HG02642 (cell line): ENCODE measurements around the gene POLDIP3.
A peak's percentile ranks its signal among the peaks of the same experiment; 100 is the strongest.
"Not testable (repeated sequence)": the region's sequence is repeated elsewhere in the genome, so short reads cannot be mapped to it uniquely, and the experiment has no call there.

Experiments used
- ATAC-seq: cut with Tn5 transposase; IDR thresholded peaks from one replicate; pipeline ENCODE4 v1.9.1; 2021; ENCODE audit warnings: mild to moderate bottlenecking; ENCODE audit not compliant: unreplicated experiment, poor library complexity

Gene POLDIP3

DNA sequence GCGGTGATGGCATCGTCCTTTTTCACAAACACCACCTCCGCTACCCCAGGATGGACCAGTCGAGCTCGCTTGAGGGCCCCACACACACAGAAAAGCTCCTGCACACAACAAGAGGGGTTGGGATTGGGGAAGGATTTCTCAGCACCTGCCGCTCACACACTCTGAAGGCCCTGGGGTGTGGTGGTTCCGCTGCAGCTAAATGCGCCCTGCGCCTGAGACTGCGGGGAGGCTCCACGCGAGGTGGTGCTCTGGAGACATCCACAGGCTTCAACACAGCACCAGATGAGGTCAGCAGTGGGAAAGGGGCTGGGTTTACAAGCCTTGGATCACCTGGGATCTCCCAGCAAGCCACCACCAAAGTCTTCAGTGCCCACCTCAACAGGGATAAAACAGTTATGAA is 22.7 kb downstream of the POLDIP3 start:
- no peak for ATAC-seq

DNA sequence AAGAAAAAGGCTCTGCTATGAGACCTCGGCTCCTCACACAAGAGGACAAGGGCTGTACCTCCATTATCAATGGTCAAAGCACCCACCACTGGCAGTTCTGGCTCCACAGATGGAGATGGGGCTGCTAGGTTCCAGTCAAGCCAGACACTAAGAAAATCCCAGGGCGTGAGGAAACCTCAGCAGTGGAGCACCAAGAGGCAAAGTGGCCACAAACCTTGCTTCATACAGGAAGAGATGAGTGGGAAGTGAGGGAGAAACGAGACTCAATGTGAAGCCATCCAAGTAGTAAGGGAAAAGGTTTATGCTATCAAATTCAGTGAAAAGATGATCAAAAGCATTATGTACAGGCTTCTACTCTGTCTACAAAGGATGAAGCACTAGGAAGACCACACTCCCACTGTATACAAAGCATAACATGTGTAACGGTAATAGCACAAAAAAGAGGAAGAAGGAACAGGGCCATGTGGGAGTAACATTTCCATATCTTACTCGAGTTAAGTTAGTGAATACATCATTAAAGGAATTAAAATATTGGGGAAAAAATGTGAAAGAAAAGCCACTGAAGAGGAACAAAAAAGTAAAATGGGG is 27.0 kb downstream of the POLDIP3 start:
- ATAC-seq = no peak

DNA sequence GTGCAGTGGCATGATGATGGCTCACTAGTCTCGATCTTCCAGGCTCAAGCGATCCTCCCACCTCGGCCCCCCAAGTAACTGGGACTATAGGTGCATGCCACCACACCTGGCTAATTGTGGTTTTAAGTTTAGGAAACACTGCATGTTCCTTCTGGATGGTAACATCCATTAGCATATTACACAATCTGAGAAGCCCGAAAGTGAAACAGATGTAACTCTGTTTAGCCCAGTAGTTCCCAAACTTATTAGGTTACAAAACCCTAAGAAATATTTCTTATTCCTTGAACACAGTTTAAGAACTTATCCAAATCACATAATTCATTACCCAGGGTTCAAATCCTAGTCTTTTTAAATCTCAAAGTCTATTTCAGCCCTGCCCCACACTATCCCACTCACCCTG is 28.3 kb downstream of the POLDIP3 start:
- no peak for ATAC-seq

- ATAC-seq = no peak
Measured at GRCh38 chr22:42585096-42585495, 29.6 kb downstream of the POLDIP3 start.

DNA sequence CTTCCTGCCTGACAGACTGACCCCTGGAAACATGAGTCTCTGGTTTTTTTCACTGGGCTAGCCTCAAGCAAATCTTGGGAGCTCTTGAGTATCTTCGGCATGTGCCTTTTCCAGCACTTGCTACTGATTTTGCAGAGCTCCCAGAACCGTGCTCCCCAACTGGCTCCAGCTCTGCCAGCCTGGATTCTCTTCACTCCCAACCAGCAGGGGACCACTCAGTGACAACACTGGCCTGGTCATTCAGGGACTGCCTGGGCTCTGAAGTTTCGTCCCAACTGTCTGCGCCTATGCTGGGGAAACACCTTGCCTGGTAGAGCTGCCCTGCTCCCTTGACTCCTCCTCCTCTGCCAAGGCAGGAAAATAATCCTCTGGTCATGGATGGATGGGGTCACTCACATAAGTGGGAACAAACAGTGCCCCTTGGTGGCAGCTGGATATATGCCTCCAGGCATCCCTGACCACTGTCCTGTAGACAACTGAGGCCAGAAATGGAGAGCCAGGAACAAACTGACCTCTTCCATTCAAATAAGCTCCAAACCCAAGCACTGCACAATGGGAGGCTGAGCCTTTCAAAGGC is 30.2 kb downstream of the POLDIP3 start:
- ATAC-seq = no peak

GRCh38 chr22:42582987-42583386 is 31.7 kb downstream of the POLDIP3 start:
- no peak for ATAC-seq

DNA sequence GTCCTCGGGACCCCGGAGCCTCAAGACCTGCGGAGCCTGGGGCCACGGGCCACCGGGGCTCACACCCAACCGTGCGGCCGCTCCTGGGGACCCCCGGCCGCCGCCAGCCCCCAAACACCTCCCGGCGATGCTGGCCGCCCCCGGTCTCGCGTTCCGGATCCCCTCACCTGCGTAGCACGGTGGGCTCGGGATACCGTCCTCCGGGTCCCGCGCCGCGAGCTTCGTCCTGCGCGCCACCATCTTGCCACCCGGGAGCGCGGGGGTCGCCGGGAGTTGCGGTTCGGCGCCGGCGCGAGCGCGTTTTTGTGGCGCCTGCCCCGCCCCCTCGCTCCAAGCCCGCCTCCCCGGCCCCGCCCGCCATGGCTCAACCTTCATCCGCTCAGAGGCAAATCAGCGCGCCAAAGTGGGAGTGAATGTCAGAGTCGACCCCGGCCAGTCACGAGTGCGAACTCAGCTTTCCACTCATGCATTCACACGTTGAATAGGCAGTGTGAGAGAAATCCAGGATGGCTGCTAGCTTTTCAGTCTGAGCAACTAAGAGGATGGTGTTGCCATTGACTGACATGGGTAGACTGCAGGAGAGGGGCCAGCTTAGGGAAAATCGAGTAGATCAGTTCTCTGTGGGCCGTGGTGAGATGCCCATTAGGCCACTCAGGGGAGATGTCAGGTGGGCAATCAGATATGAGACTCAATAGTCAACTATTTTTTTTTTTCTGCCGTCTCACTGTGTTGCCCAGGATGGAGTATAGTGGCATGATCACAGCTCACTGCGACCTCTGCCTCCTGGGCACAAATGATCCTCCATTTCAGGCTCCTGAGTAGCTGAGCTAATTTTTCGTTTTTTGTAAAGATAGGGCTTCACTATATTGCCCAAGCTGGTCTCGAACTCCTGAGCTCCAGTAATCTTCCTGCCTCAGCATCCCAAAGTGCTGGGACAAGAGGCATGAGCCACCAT is 32.6 kb downstream of the POLDIP3 start:
- ATAC-seq = peak; percentile 71

GRCh38 chr22:42581194-42581761 is 33.4 kb downstream of the POLDIP3 start:
- ATAC-seq = not testable (repeated sequence)

DNA sequence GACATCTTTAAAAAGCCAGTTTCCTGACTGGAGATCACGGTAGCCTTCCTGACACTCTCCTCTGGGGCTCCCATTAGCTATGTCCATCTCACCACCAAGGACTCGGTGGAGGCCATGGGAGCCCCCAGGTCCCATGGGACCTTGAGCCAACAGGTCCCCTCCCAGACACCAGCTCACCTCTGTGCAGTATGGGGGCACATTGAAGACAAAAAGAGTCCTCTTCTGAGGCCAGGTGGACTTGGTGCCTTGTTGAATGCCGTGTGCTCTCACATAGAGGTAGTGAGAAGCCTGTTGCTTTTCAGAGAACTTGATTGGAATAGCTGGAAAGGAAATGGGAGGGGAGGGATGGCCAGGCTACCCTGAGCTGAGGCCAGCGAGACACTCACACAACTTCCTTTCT is 34.6 kb downstream of the POLDIP3 start:
- not testable (repeated sequence) for ATAC-seq

DNA sequence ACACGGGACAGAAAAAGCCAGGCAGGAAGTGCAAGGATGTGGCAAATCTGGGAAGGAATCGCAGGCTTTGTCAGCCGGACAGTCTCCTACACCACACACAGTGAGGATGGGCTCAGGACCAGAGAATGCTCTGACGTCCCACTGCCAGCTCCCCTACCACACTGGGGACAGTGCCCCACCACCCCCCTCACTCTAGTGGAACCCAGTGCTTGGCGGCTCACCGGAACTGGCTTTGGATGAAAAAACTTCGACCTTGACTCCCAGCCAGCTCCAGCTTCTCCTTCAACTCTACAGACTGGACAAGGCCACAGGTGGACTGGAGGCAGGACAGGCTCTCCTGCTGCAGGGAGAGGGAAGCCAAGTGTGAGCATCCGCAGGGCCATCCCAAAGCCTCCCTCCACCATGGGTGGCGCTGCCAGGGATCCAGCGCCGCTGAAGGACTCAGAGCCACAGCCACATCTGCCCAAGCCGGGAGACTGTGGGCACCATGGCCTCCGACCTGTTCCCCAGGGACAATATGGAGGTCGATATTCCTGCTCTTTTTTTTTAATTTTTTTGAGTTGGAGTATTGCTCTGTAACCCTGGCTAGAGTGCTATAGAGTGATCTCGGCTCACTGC is 37.0 kb downstream of the POLDIP3 start:
- no peak for ATAC-seq

DNA sequence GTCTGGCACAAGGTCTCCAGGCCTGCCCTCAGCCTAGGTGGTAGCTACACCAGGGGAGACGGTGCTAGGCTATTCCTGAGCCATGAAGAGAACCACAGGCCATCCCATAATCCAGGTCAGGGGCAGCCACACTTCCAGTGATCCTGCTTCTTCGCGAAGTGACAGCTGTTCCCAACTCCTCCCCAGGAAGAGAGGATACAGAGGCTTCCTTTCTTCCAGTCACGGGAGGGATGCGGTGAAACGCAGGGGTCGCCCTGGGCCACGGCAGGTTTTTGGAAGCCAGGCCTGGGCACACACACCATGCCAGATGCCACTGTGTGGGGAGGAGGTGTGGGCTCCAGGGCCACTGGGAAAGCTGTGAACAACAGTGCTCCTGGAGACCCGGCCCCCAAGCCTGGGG is 37.5 kb downstream of the POLDIP3 start:
- not testable (repeated sequence) for ATAC-seq

DNA sequence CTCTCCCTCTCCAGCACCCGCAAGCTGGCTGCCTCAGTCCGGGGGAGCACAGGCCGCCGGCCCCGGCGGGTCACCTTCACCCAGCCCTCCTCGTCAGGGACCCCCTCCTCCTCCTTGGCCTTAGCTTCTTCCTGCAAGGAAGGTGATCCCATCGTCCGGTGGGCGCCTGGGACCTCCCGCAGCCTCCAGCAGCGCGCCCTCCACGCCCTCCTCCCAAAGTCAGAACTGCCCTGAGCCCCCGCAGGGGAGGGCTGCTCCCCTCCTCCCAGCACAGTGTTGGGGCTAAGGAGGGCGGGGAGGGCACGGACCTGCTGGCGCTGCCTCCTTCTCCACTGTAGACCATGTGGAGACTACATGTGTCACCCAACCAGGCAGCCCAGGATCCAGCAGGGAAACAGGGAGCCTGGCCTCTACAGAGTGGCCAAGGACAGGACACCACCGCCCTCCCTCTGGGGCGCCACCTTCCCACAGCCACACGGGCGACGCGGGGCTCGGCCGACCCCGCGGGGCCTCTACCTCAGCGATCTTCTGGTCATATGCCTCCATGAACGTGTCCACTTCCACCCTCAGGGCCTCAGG is 38.6 kb downstream of the POLDIP3 start:
- not testable (repeated sequence) for ATAC-seq

DNA sequence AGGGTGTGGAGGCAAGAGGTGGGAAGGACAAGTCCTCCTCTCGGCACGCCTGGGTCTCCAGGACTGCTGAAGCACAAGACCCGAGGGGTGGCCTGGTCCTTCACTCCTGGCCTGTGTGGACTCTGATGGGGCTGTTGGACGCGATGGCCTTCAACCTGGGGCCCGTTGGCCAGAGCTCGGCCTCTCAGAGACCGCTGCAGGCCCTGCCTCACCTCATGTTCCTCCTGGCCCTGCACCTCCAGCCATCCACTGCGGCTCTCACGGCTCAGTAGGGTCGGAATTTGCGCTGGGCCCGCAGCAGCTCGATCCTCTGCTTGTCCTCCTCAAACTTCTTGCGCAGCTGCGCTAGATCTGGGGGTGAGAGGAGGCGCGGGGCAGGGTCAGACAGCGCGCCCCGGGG is 40.2 kb downstream of the POLDIP3 start:
- ATAC-seq = not testable (repeated sequence)

- ATAC-seq = not testable (repeated sequence)
Measured at GRCh38 chr22:42574046-42574445, 40.6 kb downstream of the POLDIP3 start.

DNA sequence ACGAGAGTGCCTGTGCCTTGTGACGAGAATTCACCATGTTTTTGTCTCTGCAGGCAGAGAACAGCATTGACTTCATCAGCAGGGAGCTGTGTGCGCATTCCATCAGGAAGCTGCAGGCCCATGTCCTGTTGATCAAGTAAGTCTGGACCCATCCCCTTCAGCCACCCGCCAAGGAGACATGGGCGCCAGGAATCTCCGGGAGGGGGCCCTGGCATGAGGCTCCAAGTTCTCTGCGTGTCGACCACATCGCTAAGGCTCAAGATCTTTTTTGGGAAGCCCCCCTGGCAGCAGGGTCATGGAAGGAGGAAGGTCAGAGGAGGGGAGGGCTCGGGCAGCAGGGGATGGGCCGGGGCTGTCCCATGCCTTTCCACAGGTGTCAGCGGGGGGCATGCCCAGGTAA is 43.6 kb downstream of the POLDIP3 start:
- ATAC-seq = not testable (repeated sequence)

- not testable (repeated sequence) for ATAC-seq
Measured at GRCh38 chr22:42570580-42570979, 44.1 kb downstream of the POLDIP3 start.

- not testable (repeated sequence) for ATAC-seq
Measured at GRCh38 chr22:42567950-42568349, 46.7 kb downstream of the POLDIP3 start.

DNA sequence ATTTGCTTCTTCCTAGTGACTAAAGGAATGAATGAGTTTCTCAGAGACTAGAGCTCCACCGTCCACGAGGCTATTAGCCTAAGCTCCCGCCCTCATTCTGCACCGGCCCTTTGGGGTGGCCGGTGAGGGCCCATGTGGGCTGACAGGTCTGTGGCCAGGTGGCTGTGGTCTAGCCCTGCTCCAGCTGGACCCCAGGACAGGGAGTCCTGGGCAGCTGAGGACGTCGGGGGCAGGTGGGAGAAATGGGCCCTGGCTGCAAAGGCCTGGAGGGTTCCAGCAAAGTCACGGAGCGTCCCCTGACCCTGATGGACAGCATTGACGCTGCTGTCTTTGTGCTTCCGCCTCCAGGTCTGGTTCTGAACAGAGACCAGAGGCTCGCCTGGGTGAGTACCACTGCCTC is 48.7 kb downstream of the POLDIP3 start:
- no peak for ATAC-seq

- ATAC-seq = no peak
Measured at GRCh38 chr22:42564699-42565098, 50.0 kb downstream of the POLDIP3 start.

DNA sequence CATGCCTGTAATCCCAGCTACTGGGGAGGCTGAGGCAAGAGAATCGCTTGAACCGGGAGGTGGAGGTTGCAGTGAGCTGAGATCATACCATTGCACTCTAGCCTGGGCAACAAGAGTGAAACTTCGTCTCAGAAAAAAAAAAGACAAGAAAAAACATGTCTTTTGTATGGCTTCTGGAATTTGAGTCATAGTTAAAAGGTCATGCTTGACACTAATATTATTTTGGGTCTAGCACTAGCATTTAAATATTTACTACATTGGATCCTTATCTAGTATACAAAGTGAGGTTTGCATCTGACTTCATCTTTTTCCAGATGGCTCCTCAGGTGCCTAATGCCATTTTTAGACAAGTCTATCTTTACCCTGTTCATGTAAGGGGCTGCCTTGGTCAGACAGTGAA is 50.7 kb downstream of the POLDIP3 start:
- ATAC-seq = not testable (repeated sequence)
